Lower leg skin (tissue), 4 donors: ENCODE results near the gene BEX4. TPM values are rescaled to one million over a fixed set of nuclear protein-coding genes. Genes with fewer than 3 reads are reported as not detected.
"Not testable (repeated sequence)": the region's sequence is repeated elsewhere in the genome, so short reads cannot be mapped to it uniquely, and the experiment has no call there.

Experiments used
- DNase-seq, 2 donors: peaks; one replicate each; pipeline ENCODE4 v3.0.0-alpha.2; 2019; ENCODE audit warnings: low spot score in 2 of 2
- H3K4me3 ChIP-seq: fragments of 200-600 bp; sonication (generic); 2 replicates; pipeline ENCODE4 v1.5.1; 2017; ENCODE audit warnings: mild to moderate bottlenecking, low read depth; ENCODE audit not compliant: poor library complexity, severe bottlenecking
- CTCF ChIP-seq, 3 donors: fragments of 450-650 bp; IDR thresholded peaks; one replicate each; pipeline ENCODE4 v1.5.1; 2016; ENCODE audit warnings: antibody characterized with exemption in 3 of 3, mild to moderate bottlenecking in 3 of 3, moderate library complexity in 2 of 3
- POLR2A ChIP-seq, 2 donors: fragments of 450-650 bp; IDR thresholded peaks; one replicate each; pipeline ENCODE4 v1.6.1; 2016 to 2017; ENCODE audit warnings: antibody characterized with exemption in 2 of 2, mild to moderate bottlenecking in 1 of 2, moderate library complexity in 1 of 2
- WGBS, 2 donors: methylation state at CpG; one replicate each; pipeline ENCODE4 v1.1.5; 2018; 5-methylcytosine and 5-hydroxymethylcytosine counted together
- intact Hi-C: fragments of 100-400 bp; cut with DNase I; formaldehyde crosslinking; loops from one replicate; pipeline ENCODE4 v1.15.0; 2023; ENCODE audit warnings: low total_unique reads
- total RNA-seq, 4 donors: library from RNA; depleted of rRNA; stranded (reverse); fragments of >200 nt; gene quantifications; one replicate each; pipeline ENCODE4 v1.1.0, GENCODE V29; 2016

Gene BEX4
- 10 to 100 TPM; 15.1 to 32.9 (median 25.7) TPM for total RNA-seq

GRCh38 chrX:103214870-103215424, at the start of gene BEX4:
Gene BEX4 (plus strand): TSS chrX:103215108. CDS start chrX:103216154, 1,046 bp downstream.
- peak within 1 kb of the TSS; percentile 68 for H3K4me3 ChIP-seq
- no peak for TF ChIP-seq CTCF (IDR thresholded peaks at IDR 0.05)
- peak in 1 of 2 donors; percentile 33 for TF ChIP-seq POLR2A (IDR thresholded peaks at IDR 0.05)
- peak; percentile 75 to 96 for DNase-seq
- intact Hi-C loops = no loop called here
- 0 to 48% methylated on average over 6 to 40 of the region's 45 CpGs for WGBS, 2 donors

- no peak for TF ChIP-seq POLR2A (IDR thresholded peaks at IDR 0.05)
- no peak for TF ChIP-seq CTCF (IDR thresholded peaks at IDR 0.05)
- no peak overlapping the region for H3K4me3 ChIP-seq
- 76 to 82% methylated on average over 3 of the region's 3 CpGs for WGBS, 2 donors
- intact Hi-C loops = no loop called here
- no peak for DNase-seq
Measured at GRCh38 chrX:103170216-103170615, 44.7 kb upstream of the BEX4 start.

- intact Hi-C loops = no loop called here
- TF ChIP-seq POLR2A (IDR thresholded peaks at IDR 0.05) (no peak), CTCF (IDR thresholded peaks at IDR 0.05) (no peak)
- no peak for DNase-seq
- no peak overlapping the region for H3K4me3 ChIP-seq
- 55 to 72% methylated on average over 2 of the region's 2 CpGs for WGBS, 2 donors
Measured at GRCh38 chrX:103171353-103171752, 43.6 kb upstream of the BEX4 start.

GRCh38 chrX:103175256-103175655, 39.7 kb upstream of the BEX4 start:
- 91 to 95% methylated on average over 2 of the region's 2 CpGs for WGBS, 2 donors
- intact Hi-C loops, DNase-seq, H3K4me3 ChIP-seq: not testable (repeated sequence)

GRCh38 chrX:103175944-103176753, 38.8 kb upstream of the BEX4 start:
- intact Hi-C loops = no loop called here
- 21 to 41% methylated on average over 11 of the region's 11 CpGs for WGBS, 2 donors
- DNase-seq = peak; percentile 31 to 92
- H3K4me3 ChIP-seq = no peak overlapping the region
- TF ChIP-seq POLR2A (IDR thresholded peaks at IDR 0.05) (no peak), CTCF (IDR thresholded peaks at IDR 0.05) (no peak)

- no peak for DNase-seq
- intact Hi-C loops = no loop called here
- TF ChIP-seq POLR2A (IDR thresholded peaks at IDR 0.05) = no peak
- TF ChIP-seq CTCF (IDR thresholded peaks at IDR 0.05) = no peak
- no peak overlapping the region for H3K4me3 ChIP-seq
Measured at GRCh38 chrX:103177556-103177955, 37.4 kb upstream of the BEX4 start.
